ENCODE results near the gene AACS. TPM values are rescaled to one million over a fixed set of nuclear protein-coding genes. Genes with fewer than 3 reads are reported as not detected.

The AACS gene
- total RNA-seq, 1 donor from 2014 or later, result 38.8 TPM

DNA sequence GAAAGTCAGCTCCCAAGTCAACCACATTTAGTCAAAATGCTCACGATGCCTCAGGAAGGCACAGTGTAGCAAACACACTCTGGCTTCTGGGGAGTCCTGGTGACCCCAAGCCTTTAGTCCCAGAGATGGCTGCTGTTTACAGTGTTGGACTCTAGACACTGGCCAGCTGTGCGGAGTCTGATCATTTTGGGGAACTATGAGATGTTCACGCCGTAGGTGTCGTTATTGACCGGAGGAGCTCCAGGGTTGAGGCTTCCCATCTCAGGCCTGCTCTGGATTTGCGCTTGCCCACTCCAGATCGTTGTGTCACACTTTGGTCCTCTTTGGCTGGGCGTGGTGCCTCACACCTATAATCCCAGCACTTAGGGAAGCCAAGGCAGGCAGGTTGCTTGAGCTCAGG lies 44.1 kb upstream of the AACS start:
- H3K36me3 Mint-ChIP-seq (ENCODE audit: insufficient read depth), result peaks cover 14% of the 10 kb centered on the region
- TF ChIP-seq, protein P1, sequence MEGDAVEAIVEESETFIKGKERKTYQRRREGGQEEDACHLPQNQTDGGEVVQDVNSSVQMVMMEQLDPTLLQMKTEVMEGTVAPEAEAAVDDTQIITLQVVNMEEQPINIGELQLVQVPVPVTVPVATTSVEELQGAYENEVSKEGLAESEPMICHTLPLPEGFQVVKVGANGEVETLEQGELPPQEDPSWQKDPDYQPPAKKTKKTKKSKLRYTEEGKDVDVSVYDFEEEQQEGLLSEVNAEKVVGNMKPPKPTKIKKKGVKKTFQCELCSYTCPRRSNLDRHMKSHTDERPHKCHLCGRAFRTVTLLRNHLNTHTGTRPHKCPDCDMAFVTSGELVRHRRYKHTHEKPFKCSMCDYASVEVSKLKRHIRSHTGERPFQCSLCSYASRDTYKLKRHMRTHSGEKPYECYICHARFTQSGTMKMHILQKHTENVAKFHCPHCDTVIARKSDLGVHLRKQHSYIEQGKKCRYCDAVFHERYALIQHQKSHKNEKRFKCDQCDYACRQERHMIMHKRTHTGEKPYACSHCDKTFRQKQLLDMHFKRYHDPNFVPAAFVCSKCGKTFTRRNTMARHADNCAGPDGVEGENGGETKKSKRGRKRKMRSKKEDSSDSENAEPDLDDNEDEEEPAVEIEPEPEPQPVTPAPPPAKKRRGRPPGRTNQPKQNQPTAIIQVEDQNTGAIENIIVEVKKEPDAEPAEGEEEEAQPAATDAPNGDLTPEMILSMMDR (IDR thresholded peaks at IDR 0.05; ENCODE audit: unreplicated experiment), result no peak
- DNase-seq (ENCODE audit: low spot score, unreplicated experiment), result no peak
- no peaks in the 10 kb centered on the region for H3K27me3 Mint-ChIP-seq
- no peak overlapping the region for H3K27ac Mint-ChIP-seq
- H3K4me1 Mint-ChIP-seq (ENCODE audit: low read depth), result no peaks in the 10 kb centered on the region
- no peaks in the 10 kb centered on the region for H3K9me3 Mint-ChIP-seq (ENCODE audit: low read depth)
- no peak overlapping the region for H3K4me3 Mint-ChIP-seq (ENCODE audit: low read depth)

DNA sequence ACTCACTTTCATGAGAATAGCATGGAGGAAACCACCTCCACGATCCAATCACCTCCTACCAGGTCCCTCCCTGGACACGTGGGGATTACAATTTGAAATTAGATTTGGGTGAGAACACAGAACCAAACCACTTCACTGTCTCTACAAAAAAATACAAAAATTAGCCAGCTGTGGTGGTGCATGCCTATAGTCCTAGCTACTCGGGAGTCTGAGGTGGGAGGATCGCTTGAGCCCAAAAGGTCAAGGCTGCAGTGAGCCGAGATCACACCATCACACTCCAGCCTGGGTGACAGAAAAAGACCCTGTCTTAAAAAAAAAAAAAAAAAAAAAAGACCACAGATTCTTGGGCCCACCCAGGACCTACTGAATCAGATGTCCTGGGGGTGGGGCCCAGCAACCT lies 43.5 kb upstream of the AACS start:
- no peak overlapping the region for H3K27ac Mint-ChIP-seq
- TF ChIP-seq, protein P1 (IDR thresholded peaks at IDR 0.05; ENCODE audit: unreplicated experiment), result no peak
- no peak overlapping the region for H3K4me3 Mint-ChIP-seq (ENCODE audit: low read depth)
- no peaks in the 10 kb centered on the region for H3K9me3 Mint-ChIP-seq (ENCODE audit: low read depth)
- no peaks in the 10 kb centered on the region for H3K27me3 Mint-ChIP-seq
- no peak for DNase-seq (ENCODE audit: low spot score, unreplicated experiment)
- H3K36me3 Mint-ChIP-seq (ENCODE audit: insufficient read depth), result peaks cover 14% of the 10 kb centered on the region
- no peaks in the 10 kb centered on the region for H3K4me1 Mint-ChIP-seq (ENCODE audit: low read depth)

DNA sequence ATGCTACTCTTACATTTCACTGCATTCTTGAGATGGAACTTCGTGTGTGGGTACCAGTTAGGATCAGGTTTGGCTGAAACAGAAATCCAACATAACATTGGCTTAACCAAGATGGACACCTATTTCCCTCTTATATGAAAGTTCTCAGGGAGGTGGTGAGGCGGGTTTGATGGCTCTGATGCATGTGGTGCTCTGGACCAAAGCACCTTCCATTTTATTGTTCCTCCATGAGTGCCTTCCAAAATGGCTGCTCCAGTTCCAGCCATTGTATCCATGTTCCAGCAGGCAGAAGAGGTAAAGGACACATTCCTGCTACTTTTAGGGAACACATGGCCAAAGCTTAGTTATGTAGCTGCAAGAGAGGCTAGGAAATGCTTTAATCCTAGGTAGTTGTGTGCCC lies 42.2 kb upstream of the AACS start:
- Mint-ChIP-seq H3K4me1 (ENCODE audit: low read depth) (no peaks in the 10 kb centered on the region), H3K36me3 (ENCODE audit: insufficient read depth) (peaks cover 14% of the 10 kb centered on the region), H3K27ac (no peak overlapping the region), H3K4me3 (ENCODE audit: low read depth) (no peak overlapping the region), H3K27me3 (no peaks in the 10 kb centered on the region), H3K9me3 (ENCODE audit: low read depth) (no peaks in the 10 kb centered on the region)
- DNase-seq (ENCODE audit: low spot score, unreplicated experiment), result no peak
- TF ChIP-seq, protein P1 (IDR thresholded peaks at IDR 0.05; ENCODE audit: unreplicated experiment), result no peak

DNA sequence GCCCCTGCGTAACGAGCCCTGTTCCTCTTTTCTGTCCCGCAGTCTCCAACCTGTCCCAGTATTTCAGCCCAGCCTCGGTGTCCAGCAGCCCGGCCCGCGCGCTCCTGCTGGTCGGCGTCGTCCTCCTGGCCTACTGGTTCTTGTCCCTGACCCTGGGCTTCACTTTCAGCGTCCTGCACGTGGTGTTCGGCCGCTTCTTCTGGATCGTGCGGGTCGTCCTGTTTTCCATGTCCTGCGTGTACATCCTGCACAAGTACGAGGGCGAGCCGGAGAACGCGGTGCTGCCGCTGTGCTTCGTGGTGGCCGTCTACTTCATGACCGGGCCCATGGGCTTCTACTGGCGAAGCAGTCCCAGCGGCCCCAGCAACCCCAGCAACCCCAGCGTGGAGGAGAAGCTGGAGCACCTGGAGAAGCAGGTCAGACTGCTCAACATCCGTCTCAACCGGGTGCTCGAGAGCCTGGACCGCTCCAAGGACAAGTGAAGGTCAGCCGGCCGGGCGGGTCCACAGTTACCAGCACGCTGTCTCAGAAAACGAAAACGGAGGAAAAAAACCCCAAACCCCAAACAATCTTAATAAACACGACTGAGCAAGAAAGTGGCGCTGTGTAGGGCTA lies 40.2 kb upstream of the AACS start:
- H3K4me3 Mint-ChIP-seq (ENCODE audit: low read depth), result no peak overlapping the region

DNA sequence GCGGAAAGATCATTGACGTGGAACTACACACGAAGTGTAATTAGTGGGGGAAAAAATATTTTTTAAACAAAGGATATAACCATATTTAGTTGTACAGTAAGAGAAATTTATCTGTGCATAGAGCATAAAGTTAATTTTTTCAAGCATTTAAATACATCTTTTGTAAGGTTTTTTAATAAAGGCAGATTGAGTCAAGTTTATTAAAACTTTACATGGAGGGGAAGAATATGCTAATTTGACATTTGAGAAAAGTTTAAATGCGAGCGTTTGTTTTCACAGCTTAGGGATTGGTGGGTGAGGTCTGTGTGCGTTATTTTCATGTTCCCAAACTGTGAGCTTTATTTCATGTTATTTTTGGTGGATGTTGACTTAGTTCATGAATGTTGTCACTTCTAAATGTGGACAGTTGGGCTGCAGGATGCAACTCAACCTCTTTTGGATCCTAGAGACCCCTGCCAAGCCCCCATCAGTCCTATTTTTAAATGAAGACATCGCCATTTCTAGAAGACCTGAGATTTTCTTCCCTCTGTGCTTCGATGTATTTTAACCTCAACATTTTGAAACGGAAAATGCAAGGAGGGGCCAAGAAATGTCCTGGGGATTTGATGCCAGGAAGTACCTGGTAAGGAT lies 39.5 kb upstream of the AACS start:
- Mint-ChIP-seq H3K27ac (no peak overlapping the region), H3K27me3 (no peaks in the 10 kb centered on the region), H3K9me3 (ENCODE audit: low read depth) (no peaks in the 10 kb centered on the region), H3K4me3 (ENCODE audit: low read depth) (no peak overlapping the region), H3K4me1 (ENCODE audit: low read depth) (no peaks in the 10 kb centered on the region), H3K36me3 (ENCODE audit: insufficient read depth) (peaks cover 13% of the 10 kb centered on the region)
- no peak for DNase-seq (ENCODE audit: low spot score, unreplicated experiment)
- TF ChIP-seq, protein P1 (IDR thresholded peaks at IDR 0.05; ENCODE audit: unreplicated experiment), result no peak

More for the DNA sequence above, 40.2 kb upstream of the AACS start:
- Mint-ChIP-seq H3K27me3 (no peaks in the 10 kb centered on the region), H3K27ac (no peak overlapping the region), H3K36me3 (ENCODE audit: insufficient read depth) (peaks cover 13% of the 10 kb centered on the region), H3K4me1 (ENCODE audit: low read depth) (no peaks in the 10 kb centered on the region), H3K9me3 (ENCODE audit: low read depth) (no peaks in the 10 kb centered on the region)
- DNase-seq (ENCODE audit: low spot score, unreplicated experiment), result no peak
- TF ChIP-seq, protein P1 (IDR thresholded peaks at IDR 0.05; ENCODE audit: unreplicated experiment), result no peak

Data from progenitor cell of endocrine pancreas (in vitro differentiated cells).